Cardiac ventricle fibroblast (primary cell): ENCODE measurements around the gene LAMB1. TPM values are rescaled to one million over a fixed set of nuclear protein-coding genes. Genes with fewer than 3 reads are reported as not detected.

Experiments
- total RNA-seq: library from RNA; depleted of rRNA; stranded (reverse); fragments of >200 nt; gene quantifications from 2 replicates; pipeline ENCODE4 v1.2.3, GENCODE V29; 2015

LAMB1 gene
- total RNA-seq = 990 and 993 TPM in 2 replicates

DNA sequence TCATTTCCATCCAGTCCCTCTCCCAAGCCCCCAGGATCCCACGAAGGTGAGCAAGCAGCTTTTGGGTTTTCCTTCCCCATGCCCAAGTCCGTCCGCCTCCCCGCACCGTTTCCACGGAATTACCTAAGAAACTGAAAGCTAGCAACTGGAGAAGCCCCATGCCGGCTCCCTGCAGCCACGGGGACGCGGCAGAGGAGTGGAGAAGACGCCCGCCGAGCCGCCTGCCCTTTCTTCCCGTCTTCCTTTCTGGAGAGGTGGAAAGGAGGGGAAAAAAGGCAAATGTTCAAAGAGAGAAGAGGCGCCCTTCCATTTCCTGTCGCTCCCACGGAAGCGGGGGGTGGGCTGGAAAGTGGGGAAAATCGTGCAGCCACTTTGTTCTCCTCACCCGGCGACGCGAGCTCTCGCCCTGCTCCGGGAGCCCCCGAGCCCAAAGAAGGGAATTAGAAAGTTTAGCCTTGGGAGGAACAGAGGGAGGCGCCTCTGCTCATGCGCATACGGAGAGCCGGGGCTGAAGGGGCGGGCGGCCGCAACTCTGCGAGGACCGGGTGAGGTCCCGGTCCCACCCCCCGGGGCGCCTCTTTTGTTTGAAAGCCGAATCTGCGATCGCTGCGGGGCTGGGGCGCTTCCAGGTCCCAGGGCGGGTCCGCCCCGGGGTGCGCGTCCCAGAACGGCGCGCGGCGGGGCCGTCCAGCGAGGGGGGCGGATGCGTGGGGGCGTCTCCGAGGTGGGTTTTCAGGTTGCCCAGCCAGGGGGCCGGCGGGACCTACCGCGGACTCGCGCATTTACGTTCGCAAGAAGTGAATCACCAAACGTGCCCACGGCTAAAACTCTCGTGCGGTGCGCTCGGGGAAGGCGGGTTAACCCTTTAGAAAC, at the start of gene LAMB1:
Gene LAMB1 (minus strand): TSS at position 436 of the 873 bp plus-strand sequence. CDS start 276 bp downstream, at position 160.

GRCh38 chr7:107890962-107891635, 111.9 kb downstream of the LAMB1 start, which contains the start of gene DLD:
TSS of gene DLD (plus strand) at chr7:107891183. CDS start at chr7:107891251, 68 bp downstream.

Other genes starting within 250 kb of the LAMB1 start
- not detected in 2 replicates for gene SLC26A3, start 199.9 kb downstream of the LAMB1 start, total RNA-seq
- 30.4 and 61.6 TPM in 2 replicates for gene DLD, start 112.0 kb downstream of the LAMB1 start, total RNA-seq
- 0.10 and 0.19 TPM in 2 replicates for gene LAMB4, start 127.2 kb upstream of the LAMB1 start, total RNA-seq